ENCODE results near the gene LSAMP.
A peak's percentile ranks its signal among the peaks of the same experiment; 100 is the strongest.

The LSAMP gene

GRCh38 chr3:115989684-115990421 lies 455.4 kb downstream of the LSAMP start:
- no peak overlapping the region for H3K4me3 ChIP-seq (ENCODE audit: control insufficient read depth, low read depth, low read length)
- no peak for TF ChIP-seq CTCF (conservative IDR thresholded peaks at IDR 0.05; ENCODE audit: control insufficient read depth, insufficient read depth, low read depth, low read length)
- DNase-seq (ENCODE audit: low read depth) = peak; percentile 77

- no peak overlapping the region for H3K4me3 ChIP-seq (ENCODE audit: control insufficient read depth, low read depth, low read length)
Observed at GRCh38 chr3:115986555-115987207, 458.6 kb downstream of the LSAMP start.

GRCh38 chr3:115982629-115983028 lies 462.7 kb downstream of the LSAMP start:
- no peak for DNase-seq (ENCODE audit: low read depth)
- H3K4me3 ChIP-seq (ENCODE audit: control insufficient read depth, low read depth, low read length) = no peak overlapping the region
- no peak for TF ChIP-seq CTCF (conservative IDR thresholded peaks at IDR 0.05; ENCODE audit: control insufficient read depth, insufficient read depth, low read depth, low read length)

More at GRCh38 chr3:115986555-115987207, 458.6 kb downstream of the LSAMP start:
- TF ChIP-seq CTCF (conservative IDR thresholded peaks at IDR 0.05; ENCODE audit: control insufficient read depth, insufficient read depth, low read depth, low read length) = peak; percentile 61
- DNase-seq (ENCODE audit: low read depth) = peak; percentile 66

GRCh38 chr3:115982108-115982507 lies 463.2 kb downstream of the LSAMP start:
- TF ChIP-seq CTCF (conservative IDR thresholded peaks at IDR 0.05; ENCODE audit: control insufficient read depth, insufficient read depth, low read depth, low read length) = no peak
- no peak for DNase-seq (ENCODE audit: low read depth)
- no peak overlapping the region for H3K4me3 ChIP-seq (ENCODE audit: control insufficient read depth, low read depth, low read length)

- no peak for DNase-seq (ENCODE audit: low read depth)
- no peak overlapping the region for H3K4me3 ChIP-seq (ENCODE audit: control insufficient read depth, low read depth, low read length)
- TF ChIP-seq CTCF (conservative IDR thresholded peaks at IDR 0.05; ENCODE audit: control insufficient read depth, insufficient read depth, low read depth, low read length) = no peak
Observed at GRCh38 chr3:115980709-115981108, 464.6 kb downstream of the LSAMP start.

- H3K4me3 ChIP-seq (ENCODE audit: control insufficient read depth, low read depth, low read length) = no peak overlapping the region
- DNase-seq (ENCODE audit: low read depth) = no peak
- peak; percentile 9 for TF ChIP-seq CTCF (conservative IDR thresholded peaks at IDR 0.05; ENCODE audit: control insufficient read depth, insufficient read depth, low read depth, low read length)
Observed at GRCh38 chr3:115977866-115978265, 467.4 kb downstream of the LSAMP start.
